ENCODE data around the gene MKLN1. TPM values are rescaled to one million over a fixed set of nuclear protein-coding genes. Genes with fewer than 3 reads are reported as not detected.

Gene MKLN1
- total and polyA plus RNA-seq, 10 of the 15 experiments (the other 5 are each of a cell fraction or from before 2014, with no cell fraction given): 13.6 to 55.8 (median 29.3) TPM

DNA sequence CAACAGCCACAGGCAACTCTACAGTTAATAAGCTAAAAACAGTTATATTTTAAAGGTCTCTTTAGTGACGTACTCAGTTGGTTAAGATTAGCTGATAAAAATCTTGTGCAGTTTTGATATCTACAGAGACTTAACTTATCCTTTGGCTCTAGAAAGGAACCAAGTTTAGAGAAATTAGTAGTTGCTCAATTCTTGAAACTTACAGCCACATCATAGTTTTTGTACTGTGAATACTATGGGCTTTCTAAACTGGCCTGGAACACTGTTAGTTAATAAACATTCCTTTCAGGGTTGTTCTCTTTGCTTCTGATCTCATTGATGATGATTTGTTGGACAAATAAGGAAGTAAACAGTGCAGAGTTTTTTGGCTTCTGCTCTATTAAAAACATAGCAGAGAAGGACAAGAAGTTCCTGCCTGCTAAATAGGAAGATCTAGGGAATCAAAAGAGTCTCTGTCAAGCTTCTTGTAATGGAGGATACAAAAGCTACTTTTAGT, 73.1 kb downstream of the MKLN1 start:
- in situ Hi-C loops (cut with MboI): no loop called here
- BruUV-seq (replicated peaks): no TSS peak
- H3K9me3 ChIP-seq (replicated peaks; ENCODE audit: control insufficient read depth, insufficient read depth, low read length): peaks cover 8% of the 10 kb centered on the region
- TF ChIP-seq, protein P1, sequence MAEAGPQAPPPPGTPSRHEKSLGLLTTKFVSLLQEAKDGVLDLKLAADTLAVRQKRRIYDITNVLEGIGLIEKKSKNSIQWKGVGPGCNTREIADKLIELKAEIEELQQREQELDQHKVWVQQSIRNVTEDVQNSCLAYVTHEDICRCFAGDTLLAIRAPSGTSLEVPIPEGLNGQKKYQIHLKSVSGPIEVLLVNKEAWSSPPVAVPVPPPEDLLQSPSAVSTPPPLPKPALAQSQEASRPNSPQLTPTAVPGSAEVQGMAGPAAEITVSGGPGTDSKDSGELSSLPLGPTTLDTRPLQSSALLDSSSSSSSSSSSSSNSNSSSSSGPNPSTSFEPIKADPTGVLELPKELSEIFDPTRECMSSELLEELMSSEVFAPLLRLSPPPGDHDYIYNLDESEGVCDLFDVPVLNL (IDR thresholded peaks at IDR 0.05; ENCODE audit: low read depth, low read length): no peak
- TF ChIP-seq TAF1 (IDR thresholded peaks at IDR 0.05; ENCODE audit: borderline replicate concordance, low read depth, low read length): no peak
- no peak for TF ChIP-seq EED (IDR thresholded peaks at IDR 0.05; ENCODE audit: low read depth)
- no peak overlapping the region for H3K4me3 ChIP-seq
- H4K20me1 ChIP-seq (ENCODE audit: control insufficient read depth, insufficient read depth): no peaks in the 10 kb centered on the region
- 100% methylated on average over 1 of the region's 1 CpG for WGBS (ENCODE audit: insufficient coverage, insufficient replicate concordance, low lambda C conversion rate, missing lambda C conversion rate)
- H3K4me1 ChIP-seq (ENCODE audit: control insufficient read depth, insufficient read depth, low read length): no peaks in the 10 kb centered on the region
- intact Hi-C loops (cut with micrococcal nuclease; ENCODE audit: unreplicated experiment): no loop called here
- POLR2A ChIA-PET: no interaction called here
- no peaks in the 10 kb centered on the region for H3K79me2 ChIP-seq (ENCODE audit: control insufficient read depth, insufficient read depth, low read length)
- DNase-seq (ENCODE audit: low read depth, low spot score) (no peak), ATAC-seq (no peak), FAIRE-seq (no peak)
- H3K4me2 ChIP-seq (ENCODE audit: control insufficient read depth, insufficient read depth): no peak overlapping the region
- H2AFZ ChIP-seq (ENCODE audit: control insufficient read depth, low read depth, low read length): no peak overlapping the region
- no peak overlapping the region for H3K27ac ChIP-seq (ENCODE audit: control insufficient read depth, insufficient read depth)
- H3K9ac ChIP-seq (ENCODE audit: control insufficient read depth, insufficient read depth, low read length): no peak overlapping the region
- SMC1A ChIA-PET (ENCODE audit: uncharacterized antibody, unreplicated experiment): interaction anchor here (0.9 to 3.7 kb wide), 8 partner anchors 9 to 223 kb away, joined by 3 to 15 read pairs (median 4); no protein-coding TSS in a partner anchor
- H3K36me3 ChIP-seq (ENCODE audit: control insufficient read depth in 2 of 2, insufficient read depth in 2 of 2, low read length in 1 of 2): peaks cover 0 to 3% of the 10 kb centered on the region in 2 experiments; a peak in 2 of 4 replicates
- RAD21 ChIA-PET (ENCODE audit: unreplicated experiment): no interaction called here
- CTCF ChIA-PET: no interaction called here
- no peaks in the 10 kb centered on the region for H3K27me3 ChIP-seq (replicated peaks in 1 of 2; ENCODE audit: control insufficient read depth in 2 of 2, insufficient read depth in 2 of 2, low read length in 1 of 2)

DNA sequence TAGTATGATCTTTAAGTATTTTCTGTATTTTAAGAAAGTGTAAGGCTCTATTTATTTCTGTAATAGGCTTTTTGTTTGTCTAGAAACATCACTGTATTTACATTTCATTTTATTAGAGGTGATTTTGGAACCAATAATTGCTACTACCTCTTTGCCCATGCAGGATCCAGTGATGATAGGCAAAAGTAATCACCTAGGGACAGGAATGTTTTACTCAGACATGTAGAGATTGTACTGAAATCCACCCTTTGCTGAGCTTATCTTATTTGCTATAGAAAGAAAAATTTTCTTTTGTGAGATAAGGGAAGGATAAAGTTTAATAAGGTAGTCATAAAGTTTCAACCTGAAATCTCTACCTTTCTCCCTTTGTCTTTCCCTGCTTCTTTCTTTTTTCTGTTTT, 73.5 kb downstream of the MKLN1 start:
- ATAC-seq (no peak), DNase-seq (ENCODE audit: low read depth, low spot score) (no peak), FAIRE-seq (no peak)
- intact Hi-C loops (cut with micrococcal nuclease; ENCODE audit: unreplicated experiment) (no loop called here), in situ Hi-C loops (cut with MboI) (no loop called here)
- Histone ChIP-seq H3K79me2 (ENCODE audit: control insufficient read depth, insufficient read depth, low read length) (no peaks in the 10 kb centered on the region), H3K4me2 (ENCODE audit: control insufficient read depth, insufficient read depth) (no peak overlapping the region), H3K36me3 (ENCODE audit: control insufficient read depth in 2 of 2, insufficient read depth in 2 of 2, low read length in 1 of 2) (peaks cover 0 to 3% of the 10 kb centered on the region in 2 experiments; a peak in 2 of 4 replicates), H4K20me1 (ENCODE audit: control insufficient read depth, insufficient read depth) (no peaks in the 10 kb centered on the region), H3K9me3 (replicated peaks; ENCODE audit: control insufficient read depth, insufficient read depth, low read length) (peaks cover 8% of the 10 kb centered on the region), H3K27me3 (replicated peaks in 1 of 2; ENCODE audit: control insufficient read depth in 2 of 2, insufficient read depth in 2 of 2, low read length in 1 of 2) (no peaks in the 10 kb centered on the region), H3K9ac (ENCODE audit: control insufficient read depth, insufficient read depth, low read length) (no peak overlapping the region), H3K4me3 (no peak overlapping the region), H3K27ac (ENCODE audit: control insufficient read depth, insufficient read depth) (no peak overlapping the region), H2AFZ (ENCODE audit: control insufficient read depth, low read depth, low read length) (no peak overlapping the region), H3K4me1 (ENCODE audit: control insufficient read depth, insufficient read depth, low read length) (no peaks in the 10 kb centered on the region)
- CTCF ChIA-PET: no interaction called here
- RAD21 ChIA-PET (ENCODE audit: unreplicated experiment): no interaction called here
- BruUV-seq (replicated peaks): no TSS peak
- SMC1A ChIA-PET (ENCODE audit: uncharacterized antibody, unreplicated experiment): interaction anchor here (0.6 to 3.7 kb wide), 9 partner anchors 10 to 224 kb away, joined by 3 to 15 read pairs (median 3); no protein-coding TSS in a partner anchor
- POLR2A ChIA-PET: no interaction called here
- TF ChIP-seq SUPT20H (IDR thresholded peaks at IDR 0.05; ENCODE audit: borderline replicate concordance, control insufficient read depth, low read depth, low read length): no peak
- no peak for TF ChIP-seq MEF2A (IDR thresholded peaks at IDR 0.05; ENCODE audit: insufficient read depth, low read depth, low read length)
- no peak for TF ChIP-seq EED (IDR thresholded peaks at IDR 0.05; ENCODE audit: low read depth)
- TF ChIP-seq, protein P2, sequence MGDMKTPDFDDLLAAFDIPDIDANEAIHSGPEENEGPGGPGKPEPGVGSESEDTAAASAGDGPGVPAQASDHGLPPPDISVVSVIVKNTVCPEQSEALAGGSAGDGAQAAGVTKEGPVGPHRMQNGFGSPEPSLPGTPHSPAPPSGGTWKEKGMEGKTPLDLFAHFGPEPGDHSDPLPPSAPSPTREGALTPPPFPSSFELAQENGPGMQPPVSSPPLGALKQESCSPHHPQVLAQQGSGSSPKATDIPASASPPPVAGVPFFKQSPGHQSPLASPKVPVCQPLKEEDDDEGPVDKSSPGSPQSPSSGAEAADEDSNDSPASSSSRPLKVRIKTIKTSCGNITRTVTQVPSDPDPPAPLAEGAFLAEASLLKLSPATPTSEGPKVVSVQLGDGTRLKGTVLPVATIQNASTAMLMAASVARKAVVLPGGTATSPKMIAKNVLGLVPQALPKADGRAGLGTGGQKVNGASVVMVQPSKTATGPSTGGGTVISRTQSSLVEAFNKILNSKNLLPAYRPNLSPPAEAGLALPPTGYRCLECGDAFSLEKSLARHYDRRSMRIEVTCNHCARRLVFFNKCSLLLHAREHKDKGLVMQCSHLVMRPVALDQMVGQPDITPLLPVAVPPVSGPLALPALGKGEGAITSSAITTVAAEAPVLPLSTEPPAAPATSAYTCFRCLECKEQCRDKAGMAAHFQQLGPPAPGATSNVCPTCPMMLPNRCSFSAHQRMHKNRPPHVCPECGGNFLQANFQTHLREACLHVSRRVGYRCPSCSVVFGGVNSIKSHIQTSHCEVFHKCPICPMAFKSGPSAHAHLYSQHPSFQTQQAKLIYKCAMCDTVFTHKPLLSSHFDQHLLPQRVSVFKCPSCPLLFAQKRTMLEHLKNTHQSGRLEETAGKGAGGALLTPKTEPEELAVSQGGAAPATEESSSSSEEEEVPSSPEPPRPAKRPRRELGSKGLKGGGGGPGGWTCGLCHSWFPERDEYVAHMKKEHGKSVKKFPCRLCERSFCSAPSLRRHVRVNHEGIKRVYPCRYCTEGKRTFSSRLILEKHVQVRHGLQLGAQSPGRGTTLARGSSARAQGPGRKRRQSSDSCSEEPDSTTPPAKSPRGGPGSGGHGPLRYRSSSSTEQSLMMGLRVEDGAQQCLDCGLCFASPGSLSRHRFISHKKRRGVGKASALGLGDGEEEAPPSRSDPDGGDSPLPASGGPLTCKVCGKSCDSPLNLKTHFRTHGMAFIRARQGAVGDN (IDR thresholded peaks at IDR 0.05): no peak
- TF ChIP-seq NRF1 (conservative IDR thresholded peaks at IDR 0.05; ENCODE audit: low read depth, low read length): no peak
- no peak for TF ChIP-seq ZNF217 (IDR thresholded peaks at IDR 0.05)
- TF ChIP-seq CBX3 (IDR thresholded peaks at IDR 0.05; ENCODE audit: borderline replicate concordance, low read depth): no peak

All from GM12878 (cell line).